Mammary epithelial cell (primary cell): ENCODE data around the gene IL1R2.

Experiments used
- EZH2 ChIP-seq: IDR thresholded peaks from 2 replicates; pipeline ENCODE4 v1.6.1; 2012; ENCODE audit warnings: low read length, inconsistent platforms, borderline replicate concordance
- TF ChIP-seq, protein P1 (sequence below), 2 donors: IDR thresholded peaks in 1 of 2; conservative IDR thresholded peaks in 1 of 2; 2 replicates each; pipeline ENCODE4 v1.5.1; 2011 to 2012; ENCODE audit warnings: inconsistent platforms in 2 of 2, low read length in 2 of 2, mild to moderate bottlenecking in 2 of 2, control low read depth in 1 of 2, low read depth in 1 of 2; ENCODE audit not compliant: insufficient read depth in 1 of 2; ENCODE audit errors: extremely low read depth in 1 of 2

DNA sequence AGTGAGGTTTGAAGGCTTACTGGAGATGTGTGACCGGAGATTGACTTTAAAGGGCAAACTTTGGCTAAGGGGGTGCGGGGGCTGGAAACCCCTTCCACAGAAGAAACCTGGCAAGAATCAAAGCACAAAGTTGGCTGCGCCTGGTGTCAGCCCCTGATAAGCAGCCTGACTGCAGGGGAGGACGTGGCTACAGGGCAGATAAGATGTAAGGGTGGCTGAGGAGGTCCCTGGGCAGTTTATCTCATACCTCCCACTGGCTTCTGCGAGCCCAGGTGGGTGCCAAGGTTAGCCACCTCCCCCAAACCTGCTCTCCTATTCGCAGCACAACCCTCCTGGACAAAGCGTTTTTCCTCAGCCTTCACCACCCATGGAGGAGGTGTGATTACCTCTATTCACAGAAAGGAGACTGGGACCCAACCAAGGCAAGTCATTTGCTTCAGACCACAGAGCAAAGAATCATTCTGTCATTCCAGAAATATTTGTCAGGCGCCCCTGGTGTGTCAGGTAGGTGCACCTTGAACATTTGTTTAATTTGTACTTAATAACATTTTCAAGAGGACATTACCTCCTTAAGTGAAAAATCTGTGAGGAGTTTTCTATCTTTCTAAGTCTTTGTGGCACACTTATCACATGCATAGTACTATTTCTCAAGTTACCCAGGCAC is 77.7 kb downstream of the IL1R2 start:
- TF ChIP-seq, protein P1, sequence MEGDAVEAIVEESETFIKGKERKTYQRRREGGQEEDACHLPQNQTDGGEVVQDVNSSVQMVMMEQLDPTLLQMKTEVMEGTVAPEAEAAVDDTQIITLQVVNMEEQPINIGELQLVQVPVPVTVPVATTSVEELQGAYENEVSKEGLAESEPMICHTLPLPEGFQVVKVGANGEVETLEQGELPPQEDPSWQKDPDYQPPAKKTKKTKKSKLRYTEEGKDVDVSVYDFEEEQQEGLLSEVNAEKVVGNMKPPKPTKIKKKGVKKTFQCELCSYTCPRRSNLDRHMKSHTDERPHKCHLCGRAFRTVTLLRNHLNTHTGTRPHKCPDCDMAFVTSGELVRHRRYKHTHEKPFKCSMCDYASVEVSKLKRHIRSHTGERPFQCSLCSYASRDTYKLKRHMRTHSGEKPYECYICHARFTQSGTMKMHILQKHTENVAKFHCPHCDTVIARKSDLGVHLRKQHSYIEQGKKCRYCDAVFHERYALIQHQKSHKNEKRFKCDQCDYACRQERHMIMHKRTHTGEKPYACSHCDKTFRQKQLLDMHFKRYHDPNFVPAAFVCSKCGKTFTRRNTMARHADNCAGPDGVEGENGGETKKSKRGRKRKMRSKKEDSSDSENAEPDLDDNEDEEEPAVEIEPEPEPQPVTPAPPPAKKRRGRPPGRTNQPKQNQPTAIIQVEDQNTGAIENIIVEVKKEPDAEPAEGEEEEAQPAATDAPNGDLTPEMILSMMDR (conservative IDR thresholded peaks at IDR 0.05 in 1 of 2, IDR thresholded peaks at IDR 0.05 in 1 of 2; ENCODE audit: extremely low read depth in 1 of 2, insufficient read depth in 1 of 2, low read depth in 1 of 2, low read length in 2 of 2) = no peak
- no peak for TF ChIP-seq EZH2
